Panc1 (cell line): ENCODE results near the gene CLSTN2.

Experiments used
- TCF7L2 ChIP-seq: IDR thresholded peaks from 2 replicates; pipeline ENCODE4 v1.6.1; 2011; ENCODE audit warnings: mild to moderate bottlenecking, low read depth, low read length, inconsistent platforms
- TF ChIP-seq, protein P1 (sequence below): fragments of 450-650 bp; IDR thresholded peaks from 2 replicates; pipeline ENCODE4 v1.5.1; 2017; ENCODE audit warnings: mild to moderate bottlenecking

DNA sequence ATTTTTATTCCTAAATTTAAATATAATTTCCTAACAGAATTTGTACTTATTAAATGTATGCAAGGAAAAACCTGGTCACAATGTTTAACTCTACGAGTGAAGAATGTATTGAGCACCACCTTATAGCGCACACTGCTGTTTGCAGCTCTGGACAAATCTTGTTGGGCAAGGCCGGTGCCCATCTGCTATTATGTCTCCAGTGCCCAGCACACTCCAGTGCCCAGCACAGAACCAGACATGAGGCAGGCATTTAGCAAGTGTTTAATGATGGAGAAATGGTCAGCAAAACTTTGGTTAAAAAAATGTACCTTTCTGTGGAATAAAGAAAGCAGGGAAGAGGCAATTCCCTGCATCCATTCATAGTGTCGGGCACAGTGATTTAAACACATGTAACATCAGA is 488.2 kb downstream of the CLSTN2 start:
- TF ChIP-seq, protein P1, sequence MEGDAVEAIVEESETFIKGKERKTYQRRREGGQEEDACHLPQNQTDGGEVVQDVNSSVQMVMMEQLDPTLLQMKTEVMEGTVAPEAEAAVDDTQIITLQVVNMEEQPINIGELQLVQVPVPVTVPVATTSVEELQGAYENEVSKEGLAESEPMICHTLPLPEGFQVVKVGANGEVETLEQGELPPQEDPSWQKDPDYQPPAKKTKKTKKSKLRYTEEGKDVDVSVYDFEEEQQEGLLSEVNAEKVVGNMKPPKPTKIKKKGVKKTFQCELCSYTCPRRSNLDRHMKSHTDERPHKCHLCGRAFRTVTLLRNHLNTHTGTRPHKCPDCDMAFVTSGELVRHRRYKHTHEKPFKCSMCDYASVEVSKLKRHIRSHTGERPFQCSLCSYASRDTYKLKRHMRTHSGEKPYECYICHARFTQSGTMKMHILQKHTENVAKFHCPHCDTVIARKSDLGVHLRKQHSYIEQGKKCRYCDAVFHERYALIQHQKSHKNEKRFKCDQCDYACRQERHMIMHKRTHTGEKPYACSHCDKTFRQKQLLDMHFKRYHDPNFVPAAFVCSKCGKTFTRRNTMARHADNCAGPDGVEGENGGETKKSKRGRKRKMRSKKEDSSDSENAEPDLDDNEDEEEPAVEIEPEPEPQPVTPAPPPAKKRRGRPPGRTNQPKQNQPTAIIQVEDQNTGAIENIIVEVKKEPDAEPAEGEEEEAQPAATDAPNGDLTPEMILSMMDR = no peak
- no peak for TF ChIP-seq TCF7L2
